ENCODE measurements around the gene MBL2. TPM values are rescaled to one million over a fixed set of nuclear protein-coding genes. Genes with fewer than 3 reads are reported as not detected.

Gene MBL2
- total RNA-seq, 1 donor: under 0.01 TPM

GRCh38 chr10:52778511-52779392 lies 6.2 kb upstream of the MBL2 start:
- DNase-seq (ENCODE audit: insufficient read length, low spot score, missing footprints): peak; percentile 51
- H2AFZ ChIP-seq (ENCODE audit: low read length): no peak overlapping the region
- H3K27me3 ChIP-seq (ENCODE audit: insufficient read depth, low read length): no peaks in the 10 kb centered on the region
- H3K4me3 ChIP-seq (ENCODE audit: insufficient read depth, low read length): no peak overlapping the region
- no peaks in the 10 kb centered on the region for H4K20me1 ChIP-seq (ENCODE audit: insufficient read depth, low read length)
- H3K9me3 ChIP-seq (ENCODE audit: low read depth, low read length): no peaks in the 10 kb centered on the region
- no peaks in the 10 kb centered on the region for H3K4me1 ChIP-seq (ENCODE audit: insufficient read depth, low read length)
- H3K79me2 ChIP-seq (ENCODE audit: insufficient read depth, low read length): no peaks in the 10 kb centered on the region
- H3K36me3 ChIP-seq (ENCODE audit: insufficient read depth, low read length): no peaks in the 10 kb centered on the region
- no peak overlapping the region for H3K27ac ChIP-seq (ENCODE audit: low read depth, low read length)
- H3K4me2 ChIP-seq (ENCODE audit: insufficient read depth, low read length): no peak overlapping the region
- TF ChIP-seq CTCF (IDR thresholded peaks at IDR 0.05; ENCODE audit: extremely low read depth, low read depth, low read length): peak; percentile 47

GRCh38 chr10:52777414-52777813 lies 4.8 kb upstream of the MBL2 start:
- H3K79me2 ChIP-seq (ENCODE audit: insufficient read depth, low read length): no peaks in the 10 kb centered on the region
- no peak overlapping the region for H3K4me2 ChIP-seq (ENCODE audit: insufficient read depth, low read length)
- no peaks in the 10 kb centered on the region for H3K27me3 ChIP-seq (ENCODE audit: insufficient read depth, low read length)
- peak; percentile 37 for DNase-seq (ENCODE audit: insufficient read length, low spot score, missing footprints)
- no peaks in the 10 kb centered on the region for H3K9me3 ChIP-seq (ENCODE audit: low read depth, low read length)
- no peaks in the 10 kb centered on the region for H3K36me3 ChIP-seq (ENCODE audit: insufficient read depth, low read length)
- H4K20me1 ChIP-seq (ENCODE audit: insufficient read depth, low read length): no peaks in the 10 kb centered on the region
- no peaks in the 10 kb centered on the region for H3K4me1 ChIP-seq (ENCODE audit: insufficient read depth, low read length)
- no peak for TF ChIP-seq CTCF (IDR thresholded peaks at IDR 0.05; ENCODE audit: extremely low read depth, low read depth, low read length)
- H3K4me3 ChIP-seq (ENCODE audit: insufficient read depth, low read length): no peak overlapping the region
- H2AFZ ChIP-seq (ENCODE audit: low read length): no peak overlapping the region
- H3K27ac ChIP-seq (ENCODE audit: low read depth, low read length): no peak overlapping the region

GRCh38 chr10:52776471-52776903 lies 3.9 kb upstream of the MBL2 start:
- Histone ChIP-seq H3K36me3 (ENCODE audit: insufficient read depth, low read length) (no peaks in the 10 kb centered on the region), H3K27ac (ENCODE audit: low read depth, low read length) (no peak overlapping the region), H3K4me3 (ENCODE audit: insufficient read depth, low read length) (no peak overlapping the region), H3K4me2 (ENCODE audit: insufficient read depth, low read length) (no peak overlapping the region), H4K20me1 (ENCODE audit: insufficient read depth, low read length) (no peaks in the 10 kb centered on the region), H3K9me3 (ENCODE audit: low read depth, low read length) (no peaks in the 10 kb centered on the region), H2AFZ (ENCODE audit: low read length) (no peak overlapping the region), H3K27me3 (ENCODE audit: insufficient read depth, low read length) (no peaks in the 10 kb centered on the region), H3K4me1 (ENCODE audit: insufficient read depth, low read length) (no peaks in the 10 kb centered on the region), H3K79me2 (ENCODE audit: insufficient read depth, low read length) (no peaks in the 10 kb centered on the region)
- peak; percentile 53 for DNase-seq (ENCODE audit: insufficient read length, low spot score, missing footprints)
- no peak for TF ChIP-seq CTCF (IDR thresholded peaks at IDR 0.05; ENCODE audit: extremely low read depth, low read depth, low read length)

- DNase-seq (ENCODE audit: insufficient read length, low spot score, missing footprints): peak; percentile 38
- Histone ChIP-seq H3K27ac (ENCODE audit: low read depth, low read length) (no peak overlapping the region), H3K4me2 (ENCODE audit: insufficient read depth, low read length) (no peak overlapping the region), H3K27me3 (ENCODE audit: insufficient read depth, low read length) (no peaks in the 10 kb centered on the region), H3K4me3 (ENCODE audit: insufficient read depth, low read length) (no peak overlapping the region), H3K4me1 (ENCODE audit: insufficient read depth, low read length) (no peaks in the 10 kb centered on the region), H3K9me3 (ENCODE audit: low read depth, low read length) (no peaks in the 10 kb centered on the region), H3K79me2 (ENCODE audit: insufficient read depth, low read length) (no peaks in the 10 kb centered on the region), H2AFZ (ENCODE audit: low read length) (no peak overlapping the region), H3K36me3 (ENCODE audit: insufficient read depth, low read length) (no peaks in the 10 kb centered on the region), H4K20me1 (ENCODE audit: insufficient read depth, low read length) (no peaks in the 10 kb centered on the region)
- TF ChIP-seq CTCF (IDR thresholded peaks at IDR 0.05; ENCODE audit: extremely low read depth, low read depth, low read length): no peak
These were observed 2.6 kb upstream of the MBL2 start for GRCh38 chr10:52775132-52775647.
